Testis (tissue), 5 donors: ENCODE data around the gene SCAMP1. TPM values are rescaled to one million over a fixed set of nuclear protein-coding genes. Genes with fewer than 3 reads are reported as not detected.

Experiments
- DNase-seq: peaks from one replicate; pipeline ENCODE4 v3.0.0-alpha.2; 2019
- H3K27ac ChIP-seq, 2 donors: fragments of 200-600 bp; sonication (generic); one replicate each; pipeline ENCODE4 v1.5.1; 2019
- H3K27me3 ChIP-seq: fragments of 200-600 bp; sonication (generic); one replicate; pipeline ENCODE4 v1.5.1; 2019
- H3K36me3 ChIP-seq: fragments of 200-600 bp; sonication (generic); one replicate; pipeline ENCODE4 v1.5.1; 2017; ENCODE audit warnings: low read depth; ENCODE audit errors: missing control alignments
- H3K4me1 ChIP-seq: fragments of 200-600 bp; sonication (generic); one replicate; pipeline ENCODE4 v1.5.1; 2019
- H3K4me3 ChIP-seq, 2 donors: fragments of 200-600 bp; sonication (generic); one replicate each; pipeline ENCODE4 v1.5.1; 2017 to 2019
- H3K9me3 ChIP-seq: fragments of 200-600 bp; sonication (generic); one replicate; pipeline ENCODE4 v1.5.1; 2017
- CTCF ChIP-seq, 3 experiments: fragments of 450-650 bp in 2 of 3; fragments of 200-600 bp in 1 of 3; sonication (generic) in 1 of 3; IDR thresholded peaks; one replicate each; pipeline ENCODE4 v1.5.1; 2016 to 2019; ENCODE audit warnings: antibody characterized with exemption in 3 of 3, mild to moderate bottlenecking in 2 of 3, moderate library complexity in 1 of 3
- POLR2A ChIP-seq: fragments of 450-650 bp; IDR thresholded peaks from one replicate; pipeline ENCODE4 v1.6.1; 2017; ENCODE audit warnings: antibody characterized with exemption, mild to moderate bottlenecking, moderate library complexity
- WGBS, 2 donors: methylation state at CpG; one replicate each; pipeline ENCODE4 v1.1.5; 2018; 5-methylcytosine and 5-hydroxymethylcytosine counted together
- intact Hi-C: fragments of 100-400 bp; cut with DNase I; formaldehyde crosslinking; loops from one replicate; pipeline ENCODE4 v1.15.1; 2023; ENCODE audit warnings: low total_unique reads
- long read RNA-seq, 2 donors: transcript quantifications; one replicate each; lab custom pipeline, GENCODE V29; 2026
- polyA plus RNA-seq: library from polyadenylated mRNA; stranded (reverse); fragments of 350-450 nt; fragmentation: Illumina TruSeq; extraction: RNeasy Lipid Tissue Mini Kit (QIAGEN cat#74804); gene quantifications from one replicate; pipeline ENCODE4 v1.2.3, GENCODE V29; 2014; ENCODE audit warnings: low read depth, low replicate concordance; ENCODE audit not compliant: insufficient read depth
- total RNA-seq, 2 donors: library from RNA; depleted of rRNA; stranded (reverse); fragments of >200 nt; gene quantifications; one replicate each; pipeline ENCODE4 v1.2.3, GENCODE V29; 2016

Gene SCAMP1
- total RNA-seq (10 to 100 TPM; 28.3 to 35.9 TPM), polyA plus RNA-seq (22.5 TPM)
- long read RNA-seq, donor 1, full-length matches to known transcripts, result 8 of 8 reads
- long read RNA-seq, donor 1, partial matches to known transcripts, result 0 of 8 reads
- long read RNA-seq, donor 1, other reads (novel, unspliced or antisense), result 0 of 8 reads
- long read RNA-seq, donor 2, full-length matches to known transcripts, result 11 of 11 reads
- long read RNA-seq, donor 2, partial matches to known transcripts, result 0 of 11 reads
- long read RNA-seq, donor 2, other reads (novel, unspliced or antisense), result 0 of 11 reads

GRCh38 chr5:78359831-78360673 is at the start of gene SCAMP1:
SCAMP1 (plus strand) TSS chr5:78360617; CDS start chr5:78360672, 55 bp downstream.
- 0% methylated on average over 5 to 27 of the region's 79 CpGs for WGBS, 2 donors
- H3K27ac ChIP-seq, result peak within 1 kb of the TSS; percentile 86 to 95

DNA sequence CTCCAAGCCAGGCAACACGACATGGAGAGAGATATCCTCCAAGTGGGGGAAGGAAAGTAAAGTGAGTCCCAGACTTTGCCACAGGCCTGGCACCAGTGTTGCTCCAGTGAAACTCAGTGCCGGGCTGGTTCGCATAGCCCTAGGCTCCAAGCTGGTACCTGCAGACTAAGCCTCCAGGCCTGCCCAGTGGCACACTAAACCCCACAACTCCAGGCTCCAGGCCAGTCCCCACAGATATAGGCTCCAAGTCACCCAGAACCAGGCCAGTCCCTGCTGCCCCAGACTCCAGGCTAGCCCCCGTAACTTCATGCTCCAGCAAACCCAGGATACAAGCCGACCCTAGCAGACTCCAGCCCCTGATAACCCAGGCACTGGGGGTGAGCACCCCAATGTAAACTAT is 42.9 kb upstream of the SCAMP1 start:
- H3K4me1 ChIP-seq, result no peaks in the 10 kb centered on the region
- no peak for DNase-seq
- 87 to 93% methylated on average over 4 to 5 of the region's 5 CpGs for WGBS, 2 donors
- TF ChIP-seq POLR2A (no peak), CTCF (IDR thresholded peaks at IDR 0.05) (no peak)
- intact Hi-C loops, result no loop called here
- H3K36me3 ChIP-seq, result no peaks in the 10 kb centered on the region
- H3K27ac ChIP-seq, result no peak overlapping the region
- no peaks in the 10 kb centered on the region for H3K27me3 ChIP-seq
- H3K9me3 ChIP-seq, result no peaks in the 10 kb centered on the region
- no peak overlapping the region for H3K4me3 ChIP-seq

More at GRCh38 chr5:78359831-78360673, at the start of gene SCAMP1:
- Histone ChIP-seq H3K4me3 (peak within 1 kb of the TSS; percentile 93 to 99), H3K27me3 (no peaks in the 10 kb centered on the region), H3K4me1 (peaks cover 14% of the 10 kb centered on the region), H3K9me3 (no peaks in the 10 kb centered on the region), H3K36me3 (no peaks in the 10 kb centered on the region)
- intact Hi-C loops, result loop anchor here (5.0 kb wide), 1 partner anchor 68 kb away; the partner anchor contains the start of gene AP3B1
- DNase-seq, result peak; percentile 91
- TF ChIP-seq CTCF (IDR thresholded peaks at IDR 0.05) (peak in 2 of 3 experiments; percentile 37 to 40), POLR2A (peak; percentile 19)

GRCh38 chr5:78318337-78318736 is 42.1 kb upstream of the SCAMP1 start:
- 90 to 96% methylated on average over 3 of the region's 3 CpGs for WGBS, 2 donors
- H3K27ac ChIP-seq, result no peak overlapping the region
- H3K27me3 ChIP-seq, result no peaks in the 10 kb centered on the region
- intact Hi-C loops, result no loop called here
- TF ChIP-seq CTCF (IDR thresholded peaks at IDR 0.05) (no peak), POLR2A (no peak)
- no peak for DNase-seq
- no peaks in the 10 kb centered on the region for H3K9me3 ChIP-seq
- no peak overlapping the region for H3K4me3 ChIP-seq
- H3K4me1 ChIP-seq, result no peaks in the 10 kb centered on the region
- no peaks in the 10 kb centered on the region for H3K36me3 ChIP-seq

DNA sequence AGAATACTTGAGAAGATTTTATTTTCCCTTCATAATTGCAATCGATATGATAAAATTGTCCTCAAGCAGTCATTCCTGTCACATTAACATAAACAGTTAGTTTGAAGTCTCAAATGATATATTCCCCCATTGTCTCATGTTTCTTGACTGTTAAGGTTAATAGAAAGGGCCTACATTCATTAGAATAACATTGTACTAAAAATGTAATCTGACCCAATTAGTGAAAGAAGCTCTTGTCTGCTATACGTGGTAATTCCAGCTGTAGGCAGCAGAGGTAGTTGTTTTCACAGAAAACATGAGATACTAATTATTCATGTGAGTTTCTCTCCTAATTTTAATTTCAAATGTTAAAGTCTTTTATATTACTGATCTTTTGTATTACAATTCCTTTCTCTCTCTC is 40.0 kb upstream of the SCAMP1 start:
- 40 to 48% methylated on average over 2 of the region's 2 CpGs for WGBS, 2 donors
- TF ChIP-seq CTCF (IDR thresholded peaks at IDR 0.05), result peak; percentile 48 to 58 (median 57)
- no peak for TF ChIP-seq POLR2A
- Histone ChIP-seq H3K27ac (no peak overlapping the region), H3K36me3 (no peaks in the 10 kb centered on the region), H3K9me3 (no peaks in the 10 kb centered on the region), H3K27me3 (no peaks in the 10 kb centered on the region), H3K4me3 (no peak overlapping the region), H3K4me1 (no peaks in the 10 kb centered on the region)
- peak; percentile 43 for DNase-seq
- intact Hi-C loops, result no loop called here
